IMR-90 (cell line): ENCODE data around the gene CDH13. TPM values are rescaled to one million over a fixed set of nuclear protein-coding genes. Genes with fewer than 3 reads are reported as not detected.

Source experiments
- ATAC-seq: fragments of 200-7000 bp; cut with Tn5 transposase; 2 replicates; pipeline ENCODE4 v1.9.1; 2020; ENCODE audit warnings: low read depth, mild to moderate bottlenecking, moderate library complexity
- BruUV-seq: library from RNA; stranded (reverse); fragments of 400-500 nt; replicated peaks from 2 replicates; lab custom pipeline; 2021; lab: Mats Ljungman, UMichigan
- CTCF ChIA-PET: fragments of 300-600 bp; formaldehyde crosslinking; extraction: SDS; loops from one replicate; lab custom pipeline; 2021; ENCODE audit warnings: antibody characterized with exemption; lab: Yijun Ruan, JAX
- POLR2A ChIA-PET: fragments of 300-600 bp; sonication (Branson Sonifier 250); formaldehyde crosslinking; loops from one replicate; lab custom pipeline; 2022; ENCODE audit warnings: antibody characterized with exemption; ENCODE audit not compliant: unreplicated experiment; lab: Charles Lee
- DNase-seq: peaks from one replicate; pipeline ENCODE4 v3.0.0; 2013
- H2AFZ ChIP-seq: replicated peaks from 2 replicates; pipeline ENCODE3; 2013; ENCODE audit warnings: low read length, mild to moderate bottlenecking; ENCODE audit not compliant: poor library complexity
- H2AK5ac ChIP-seq: 2 replicates; pipeline ENCODE4 v1.6.1; 2013; ENCODE audit warnings: low read depth, low read length, inconsistent platforms
- H2AK9ac ChIP-seq: replicated peaks from 2 replicates; pipeline ENCODE3; 2013; ENCODE audit warnings: mild to moderate bottlenecking, low read depth, low read length, moderate library complexity; ENCODE audit not compliant: poor library complexity
- H2BK120ac ChIP-seq: 2 replicates; pipeline ENCODE4 v1.6.1; 2013; ENCODE audit warnings: low read depth, low read length, inconsistent platforms
- H2BK15ac ChIP-seq: 3 replicates; pipeline ENCODE4 v1.6.1; 2013; ENCODE audit warnings: low read depth, low read length, inconsistent platforms
- H2BK20ac ChIP-seq: 2 replicates; pipeline ENCODE4 v1.6.1; 2013; ENCODE audit warnings: low read depth, mild to moderate bottlenecking, inconsistent platforms, low read length, moderate library complexity
- H2BK5ac ChIP-seq: 2 replicates; pipeline ENCODE4 v1.6.1; 2013; ENCODE audit warnings: mild to moderate bottlenecking, low read depth, low read length, inconsistent platforms; ENCODE audit not compliant: poor library complexity, severe bottlenecking
- H3K14ac ChIP-seq: replicated peaks from 2 replicates; pipeline ENCODE4 v1.6.1; 2013; ENCODE audit warnings: low read depth, low read length, inconsistent platforms
- H3K18ac ChIP-seq: 2 replicates; pipeline ENCODE4 v1.6.1; 2013; ENCODE audit warnings: low read depth, low read length, control low read depth
- H3K23ac ChIP-seq: 2 replicates; pipeline ENCODE4 v1.6.1; 2013; ENCODE audit warnings: low read depth, low read length, inconsistent platforms
- H3K27ac ChIP-seq: 2 replicates; pipeline ENCODE4 v1.5.1; 2013; ENCODE audit warnings: mild to moderate bottlenecking, control low read depth, low read length; ENCODE audit not compliant: insufficient read depth
- H3K27me3 ChIP-seq: 2 replicates; pipeline ENCODE4 v1.6.1; 2013; ENCODE audit warnings: low read length; ENCODE audit not compliant: control insufficient read depth, insufficient read depth
- H3K36me3 ChIP-seq: 2 replicates; pipeline ENCODE4 v1.6.1; 2013; ENCODE audit warnings: low read length, mixed read lengths; ENCODE audit not compliant: control insufficient read depth, insufficient read depth
- H3K4ac ChIP-seq: 2 replicates; pipeline ENCODE4 v1.6.1; 2013; ENCODE audit warnings: low read depth, low read length, inconsistent platforms
- H3K4me1 ChIP-seq: 2 replicates; pipeline ENCODE4 v1.6.1; 2013; ENCODE audit warnings: low read length, mixed read lengths; ENCODE audit not compliant: control insufficient read depth, insufficient read depth
- H3K4me2 ChIP-seq: 2 replicates; pipeline ENCODE4 v1.6.1; 2013; ENCODE audit warnings: low read depth, mild to moderate bottlenecking, control low read depth, low read length, moderate library complexity
- H3K4me3 ChIP-seq: 2 replicates; pipeline ENCODE4 v1.5.1; 2013; ENCODE audit warnings: low read depth, mild to moderate bottlenecking, control low read depth, low read length, moderate library complexity; ENCODE audit not compliant: insufficient read depth
- H3K56ac ChIP-seq: 2 replicates; pipeline ENCODE4 v1.6.1; 2013; ENCODE audit warnings: low read length, inconsistent platforms; ENCODE audit not compliant: insufficient read depth; ENCODE audit errors: extremely low read depth
- H3K79me1 ChIP-seq, 2 experiments: 2 replicates each; pipeline ENCODE4 v1.6.1; 2013; ENCODE audit warnings: low read length in 2 of 2, inconsistent platforms in 1 of 2, low read depth in 1 of 2
- H3K9ac ChIP-seq: 2 replicates; pipeline ENCODE4 v1.6.1; 2013; ENCODE audit warnings: low read depth, low read length, control low read depth
- H3K9me1 ChIP-seq: 2 replicates; pipeline ENCODE4 v1.6.1; 2013; ENCODE audit warnings: low read length, inconsistent platforms; ENCODE audit not compliant: insufficient read depth
- H3K9me3 ChIP-seq: 2 replicates; pipeline ENCODE4 v1.6.1; 2013; ENCODE audit warnings: low read length; ENCODE audit not compliant: control insufficient read depth, insufficient read depth
- H4K20me1 ChIP-seq: 2 replicates; pipeline ENCODE4 v1.6.1; 2013; ENCODE audit warnings: low read length, inconsistent platforms; ENCODE audit not compliant: insufficient read depth
- H4K5ac ChIP-seq: 2 replicates; pipeline ENCODE4 v1.6.1; 2013; ENCODE audit warnings: mild to moderate bottlenecking, low read depth, low read length, control low read depth
- H4K8ac ChIP-seq, 2 experiments: 2 replicates each; pipeline ENCODE4 v1.6.1; 2013; ENCODE audit warnings: low read depth in 2 of 2, low read length in 2 of 2, control low read depth in 1 of 2, inconsistent platforms in 1 of 2
- H4K91ac ChIP-seq: 2 replicates; pipeline ENCODE4 v1.6.1; 2013; ENCODE audit warnings: low read depth, low read length, inconsistent platforms; ENCODE audit not compliant: insufficient read depth
- BHLHE40 ChIP-seq: fragments of 150-350 bp; IDR thresholded peaks from 2 replicates; pipeline ENCODE4 v1.6.1; 2016; ENCODE audit warnings: mild to moderate bottlenecking, low read depth, low read length
- CEBPB ChIP-seq: IDR thresholded peaks from 2 replicates; pipeline ENCODE4 v1.6.1; 2012; ENCODE audit warnings: low read depth, low read length, improper control_type of control experiment
- MAZ ChIP-seq: IDR thresholded peaks from 2 replicates; pipeline ENCODE4 v1.6.1; 2012; ENCODE audit warnings: low read depth, mild to moderate bottlenecking, low read length, improper control_type of control experiment, moderate library complexity, borderline replicate concordance
- MXI1 ChIP-seq: IDR thresholded peaks from 2 replicates; pipeline ENCODE4 v1.6.1; 2012; ENCODE audit warnings: low read depth, mild to moderate bottlenecking, low read length, moderate library complexity, borderline replicate concordance
- NFE2L2 ChIP-seq: fragments of 150-350 bp; IDR thresholded peaks from 2 replicates; pipeline ENCODE4 v1.6.1; 2016; ENCODE audit warnings: low read depth, mild to moderate bottlenecking, low read length
- POLR2A ChIP-seq: IDR thresholded peaks from 2 replicates; pipeline ENCODE4 v1.6.1; 2012; ENCODE audit warnings: mild to moderate bottlenecking, low read depth, low read length
- RAD21 ChIP-seq: IDR thresholded peaks from 2 replicates; pipeline ENCODE4 v1.6.1; 2012; ENCODE audit warnings: low read length, improper control_type of control experiment
- RCOR1 ChIP-seq: IDR thresholded peaks from 2 replicates; pipeline ENCODE4 v1.6.1; 2012; ENCODE audit warnings: mild to moderate bottlenecking, low read length, improper control_type of control experiment; ENCODE audit not compliant: insufficient replicate concordance
- RFX5 ChIP-seq: IDR thresholded peaks from 2 replicates; pipeline ENCODE4 v1.8.0; 2012; ENCODE audit warnings: low read depth, mild to moderate bottlenecking, low read length, moderate library complexity
- SMC3 ChIP-seq: fragments of 150-350 bp; IDR thresholded peaks from 2 replicates; pipeline ENCODE4 v1.6.1; 2016; ENCODE audit warnings: low read depth, mild to moderate bottlenecking, antibody characterized with exemption, low read length, moderate library complexity
- WGBS, 2 experiments: methylation state at CpG; one replicate each; pipeline versions ENCODE4 v1.1.5 to v1.1.7; 2013; ENCODE audit warnings: missing lambda C conversion rate in 2 of 2; ENCODE audit not compliant: insufficient read length in 1 of 2; ENCODE audit errors: extremely low coverage in 2 of 2; 5-methylcytosine and 5-hydroxymethylcytosine counted together
- dilution Hi-C: fragments of 300-500 bp; cut with HindIII; formaldehyde crosslinking; loops from one replicate; pipeline ENCODE4 v1.14.3; 2018; ENCODE audit warnings: low sequenced_read_pairs; ENCODE audit not compliant: unreplicated experiment
- in situ Hi-C: fragments of 300-500 bp; cut with MboI; formaldehyde crosslinking; loops from 3 replicates; pipeline ENCODE4 v1.14.3; 2019; ENCODE audit warnings: low sequenced_read_pairs, inconsistent platforms, mixed read lengths
- intact Hi-C: fragments of 100-400 bp; cut with micrococcal nuclease; formaldehyde crosslinking; loops from 2 replicates; pipeline ENCODE4 v1.10.0; 2022
- polyA plus RNA-seq, 3 experiments: library from polyadenylated mRNA; depleted of rRNA; stranded (reverse); fragments of >200 nt; gene quantifications; 2 replicates each; pipeline ENCODE4 v1.2.3, GENCODE V29; 2012; ENCODE audit warnings: low replicate concordance in 1 of 3
- total RNA-seq: library from RNA; depleted of rRNA; stranded (reverse); fragments of >200 nt; gene quantifications from 2 replicates; pipeline ENCODE4 v1.2.3, GENCODE V29; 2012
- TF ChIP-seq, protein P1 (sequence below): fragments of 150-350 bp; IDR thresholded peaks from 2 replicates; pipeline ENCODE4 v1.6.1; 2016; ENCODE audit warnings: low read depth, mild to moderate bottlenecking, low read length, moderate library complexity, borderline replicate concordance
- TF ChIP-seq, protein P2 (sequence below): fragments of 150-350 bp; IDR thresholded peaks from 2 replicates; pipeline ENCODE4 v1.6.1; 2017; ENCODE audit warnings: mild to moderate bottlenecking, antibody characterized with exemption, low read length, low read depth

CDH13 gene
- total and polyA plus RNA-seq, 2 of the 4 experiments (the other 2 are of a cell fraction): 61.6 to 74.7 TPM

DNA sequence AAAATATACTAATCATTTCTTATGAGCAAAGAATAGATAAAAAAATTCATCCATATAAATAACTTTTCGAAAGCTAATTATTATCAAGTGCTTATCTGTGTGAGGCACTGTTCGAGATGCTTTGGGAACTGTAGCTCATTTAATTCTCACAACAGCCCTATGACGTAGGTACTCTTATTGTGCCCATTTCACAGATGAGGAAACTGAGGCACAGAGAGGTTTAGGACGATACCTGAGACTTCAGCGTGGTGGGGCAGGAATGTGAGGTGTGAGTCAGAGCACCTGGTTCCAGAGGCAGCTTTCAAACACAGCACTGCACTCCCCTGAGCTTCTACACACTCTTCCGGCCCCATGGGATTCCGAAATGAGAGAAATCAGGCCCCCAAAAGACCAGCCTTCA lies 995.2 kb downstream of the CDH13 start:
- POLR2A ChIA-PET: no interaction called here
- no peak overlapping the region for H2BK5ac ChIP-seq
- H3K18ac ChIP-seq: no peak overlapping the region
- no peaks in the 10 kb centered on the region for H4K20me1 ChIP-seq
- in situ Hi-C loops: no loop called here
- no peaks in the 10 kb centered on the region for H3K36me3 ChIP-seq
- H3K79me1 ChIP-seq: no peaks in the 10 kb centered on the region
- peaks cover 4% of the 10 kb centered on the region; the same call in 1 of the 2 replicates for H3K9me1 ChIP-seq
- TF ChIP-seq, protein P1, sequence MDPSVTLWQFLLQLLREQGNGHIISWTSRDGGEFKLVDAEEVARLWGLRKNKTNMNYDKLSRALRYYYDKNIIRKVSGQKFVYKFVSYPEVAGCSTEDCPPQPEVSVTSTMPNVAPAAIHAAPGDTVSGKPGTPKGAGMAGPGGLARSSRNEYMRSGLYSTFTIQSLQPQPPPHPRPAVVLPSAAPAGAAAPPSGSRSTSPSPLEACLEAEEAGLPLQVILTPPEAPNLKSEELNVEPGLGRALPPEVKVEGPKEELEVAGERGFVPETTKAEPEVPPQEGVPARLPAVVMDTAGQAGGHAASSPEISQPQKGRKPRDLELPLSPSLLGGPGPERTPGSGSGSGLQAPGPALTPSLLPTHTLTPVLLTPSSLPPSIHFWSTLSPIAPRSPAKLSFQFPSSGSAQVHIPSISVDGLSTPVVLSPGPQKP: no peak
- TF ChIP-seq RCOR1 (no peak), CEBPB (no peak), SMC3 (no peak), POLR2A (no peak), RFX5 (no peak), BHLHE40 (no peak), MAZ (no peak), MXI1 (no peak), RAD21 (no peak), NFE2L2 (no peak)
- TF ChIP-seq, protein P2, sequence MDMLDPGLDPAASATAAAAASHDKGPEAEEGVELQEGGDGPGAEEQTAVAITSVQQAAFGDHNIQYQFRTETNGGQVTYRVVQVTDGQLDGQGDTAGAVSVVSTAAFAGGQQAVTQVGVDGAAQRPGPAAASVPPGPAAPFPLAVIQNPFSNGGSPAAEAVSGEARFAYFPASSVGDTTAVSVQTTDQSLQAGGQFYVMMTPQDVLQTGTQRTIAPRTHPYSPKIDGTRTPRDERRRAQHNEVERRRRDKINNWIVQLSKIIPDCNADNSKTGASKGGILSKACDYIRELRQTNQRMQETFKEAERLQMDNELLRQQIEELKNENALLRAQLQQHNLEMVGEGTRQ: no peak
- H3K4ac ChIP-seq: no peak overlapping the region
- no peaks in the 10 kb centered on the region for H3K9me3 ChIP-seq
- no peak overlapping the region for H4K91ac ChIP-seq
- no peaks in the 10 kb centered on the region for H3K27me3 ChIP-seq
- DNase-seq (no peak), ATAC-seq (no peak)
- H2BK120ac ChIP-seq: no peak overlapping the region
- no CpG with 5 or more reads among the region's 7 CpGs for WGBS, 2 experiments
- no peak overlapping the region for H3K56ac ChIP-seq
- H4K5ac ChIP-seq: no peak overlapping the region
- no peak overlapping the region for H3K23ac ChIP-seq
- CTCF ChIA-PET: interaction anchor here (0.6 kb wide), 1 partner anchor 10 kb away, joined by 5 read pairs; no protein-coding TSS in a partner anchor
- no TSS peak for BruUV-seq
- H2AK9ac ChIP-seq: no peak overlapping the region
- H3K4me3 ChIP-seq: no peak overlapping the region
- H3K4me1 ChIP-seq: peaks cover 2% of the 10 kb centered on the region; the same call in 1 of the 2 replicates
- dilution Hi-C loops: no loop called here
- H2AFZ ChIP-seq: no peak overlapping the region
- H2BK15ac ChIP-seq: no peak overlapping the region
- intact Hi-C loops: no loop called here
- H2AK5ac ChIP-seq: no peak overlapping the region
- H4K8ac ChIP-seq: no peak overlapping the region
- no peak overlapping the region for H3K4me2 ChIP-seq
- no peak overlapping the region for H3K27ac ChIP-seq
- H3K14ac ChIP-seq: no peak overlapping the region
- H2BK20ac ChIP-seq: no peak overlapping the region
- no peak overlapping the region for H3K9ac ChIP-seq
